HL-60 (cell line): ENCODE results near the gene EFCC1.

ENCODE experiments used
- DNase-seq, 2 experiments: peaks; one replicate each; pipeline ENCODE4 v3.0.0-alpha.2; 2010 to 2020; ENCODE audit warnings: low read depth in 1 of 2, low spot score in 1 of 2
- H3K27ac ChIP-seq: fragments of 250-450 bp; sonication (Bioruptor Pico); replicated peaks from 2 replicates; pipeline ENCODE4 v1.5.1; 2020; ENCODE audit warnings: mild to moderate bottlenecking, moderate library complexity
- H3K27me3 ChIP-seq: fragments of 250-450 bp; sonication (Bioruptor Pico); 2 replicates; pipeline ENCODE4 v1.5.1; 2021; ENCODE audit warnings: mild to moderate bottlenecking, moderate library complexity; ENCODE audit not compliant: insufficient read depth, poor library complexity, severe bottlenecking
- H3K4me3 ChIP-seq: replicated peaks from 2 replicates; pipeline ENCODE4 v1.5.1; 2011; ENCODE audit warnings: mild to moderate bottlenecking, control low read depth, low read length; ENCODE audit not compliant: insufficient read depth
- CTCF ChIP-seq: IDR thresholded peaks from one replicate; pipeline ENCODE4 v1.5.1; 2011; ENCODE audit warnings: low read length, control low read depth, inconsistent platforms; ENCODE audit not compliant: insufficient read depth
- GABPA ChIP-seq: IDR thresholded peaks from 2 replicates; pipeline ENCODE4 v1.6.1; 2012; ENCODE audit warnings: low read depth
- POLR2AphosphoS5 ChIP-seq: IDR thresholded peaks from 2 replicates; pipeline ENCODE4 v1.6.1; 2012; ENCODE audit warnings: low read depth
- REST ChIP-seq: IDR thresholded peaks from 2 replicates; pipeline ENCODE4 v1.6.1; 2012; ENCODE audit warnings: low read depth; ENCODE audit not compliant: insufficient replicate concordance
- SPI1 ChIP-seq: IDR thresholded peaks from 2 replicates; pipeline ENCODE4 v1.6.1; 2012; ENCODE audit warnings: low read depth, mild to moderate bottlenecking, borderline replicate concordance
- long read RNA-seq: library from polyadenylated mRNA; unstranded; transcript quantifications from one replicate; pipeline ENCODE4 v2.0.0, GENCODE V29; 2020

EFCC1 gene
- long read RNA-seq = 0 reads

- no peak for DNase-seq
- peaks cover 28% of the 10 kb centered on the region for H3K27me3 ChIP-seq
- no peak for TF ChIP-seq GABPA
- TF ChIP-seq REST = no peak
- H3K4me3 ChIP-seq = peak within 1 kb of the TSS; percentile 28
- no peak within 1 kb of the TSS for H3K27ac ChIP-seq
Measured at GRCh38 chr3:129001101-129001805, at the start of gene EFCC1. Gene EFCC1 (plus strand): TSS chr3:129001304. CDS start chr3:129001629, 325 bp downstream.

- Histone ChIP-seq H3K4me3 (no peak overlapping the region), H3K27ac (no peak overlapping the region), H3K27me3 (no peaks in the 10 kb centered on the region)
- DNase-seq = no peak
- TF ChIP-seq SPI1 = no peak
Measured at GRCh38 chr3:128956440-128956839, 44.7 kb upstream of the EFCC1 start.

GRCh38 chr3:128965280-128965679, 35.8 kb upstream of the EFCC1 start:
- H3K27ac ChIP-seq = no peak overlapping the region
- no peak for DNase-seq
- no peak for TF ChIP-seq CTCF
- TF ChIP-seq REST = no peak
- TF ChIP-seq SPI1 = no peak
- TF ChIP-seq POLR2AphosphoS5 = no peak
- no peak for TF ChIP-seq GABPA
- no peak overlapping the region for H3K4me3 ChIP-seq
- no peaks in the 10 kb centered on the region for H3K27me3 ChIP-seq

- DNase-seq = no peak
- H3K27ac ChIP-seq = no peak overlapping the region
- TF ChIP-seq SPI1 = no peak
- no peak for TF ChIP-seq POLR2AphosphoS5
- TF ChIP-seq GABPA = no peak
- TF ChIP-seq CTCF = no peak
- TF ChIP-seq REST = no peak
- no peak overlapping the region for H3K4me3 ChIP-seq
- no peaks in the 10 kb centered on the region for H3K27me3 ChIP-seq
Measured at GRCh38 chr3:128965818-128966217, 35.3 kb upstream of the EFCC1 start.
